CD4-positive, alpha-beta T cell treated with Interleukin-6 at 100 ng/mL for 8 hours (primary cell): ENCODE data around the gene TCP11L1.
"Not testable (repeated sequence)": the region's sequence is repeated elsewhere in the genome, so short reads cannot be mapped to it uniquely, and the experiment has no call there.

Source experiments
- DNase-seq: peaks from one replicate; pipeline ENCODE4 v3.0.0-alpha.2; 2020; ENCODE audit warnings: mixed read lengths, low spot score

Gene TCP11L1

DNA sequence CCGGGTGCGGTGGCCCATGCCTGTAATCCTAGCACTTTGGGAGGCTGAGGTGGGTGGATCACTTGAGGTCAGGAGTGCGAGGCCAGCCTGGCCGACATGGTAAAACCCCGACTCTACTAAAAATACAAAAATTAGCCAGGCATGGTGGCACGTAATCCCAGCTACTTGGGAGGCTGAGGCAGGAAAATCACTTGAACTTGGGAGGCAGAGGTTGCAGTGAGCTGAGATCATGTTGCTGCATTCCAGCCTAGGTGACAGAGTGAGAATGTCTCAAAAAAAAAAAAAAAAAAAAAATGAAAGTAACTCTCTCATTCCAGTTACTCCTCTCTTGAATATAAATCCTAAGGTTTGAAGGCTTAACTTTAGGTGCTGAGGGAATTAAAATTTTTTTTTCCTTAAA lies 10.2 kb upstream of the TCP11L1 start:
- not testable (repeated sequence) for DNase-seq

DNA sequence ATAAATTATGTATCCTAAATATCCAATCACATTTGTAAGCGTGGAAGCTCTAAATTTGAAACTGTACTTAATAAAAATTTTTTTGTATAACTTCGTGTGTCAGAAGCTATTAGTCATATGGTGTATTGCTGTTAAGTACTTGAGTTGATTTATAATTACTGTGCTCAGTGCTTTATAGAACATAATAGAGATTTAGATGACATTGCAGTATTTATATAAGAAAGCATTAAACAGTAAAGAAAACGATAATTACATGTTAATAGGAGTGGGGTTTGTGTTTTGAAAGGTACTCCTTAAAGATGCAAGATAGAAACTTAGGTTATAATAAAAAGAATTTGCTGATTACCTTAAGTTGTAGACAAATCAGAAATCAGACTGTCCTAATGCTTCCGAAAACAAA lies 5.9 kb upstream of the TCP11L1 start:
- DNase-seq = no peak

DNA sequence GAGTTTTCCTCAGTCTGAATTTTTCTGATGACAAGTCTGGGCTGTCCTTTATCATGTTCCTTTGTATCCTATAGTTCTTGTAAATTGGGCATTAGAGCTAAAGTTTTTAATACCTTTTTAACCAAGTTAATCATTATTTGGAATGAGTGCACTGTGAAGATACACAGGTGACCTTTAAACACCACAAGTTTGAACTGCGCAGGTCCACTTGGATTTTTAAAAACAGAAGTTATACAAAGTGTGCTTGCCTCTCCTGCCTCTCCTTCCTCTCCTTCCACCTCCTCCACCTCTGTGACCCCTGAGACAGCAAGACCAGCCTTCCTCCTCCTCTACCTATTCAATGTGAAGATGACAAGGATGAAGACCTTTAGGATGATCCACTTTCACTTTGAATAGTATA lies 4.4 kb upstream of the TCP11L1 start:
- DNase-seq = no peak

DNA sequence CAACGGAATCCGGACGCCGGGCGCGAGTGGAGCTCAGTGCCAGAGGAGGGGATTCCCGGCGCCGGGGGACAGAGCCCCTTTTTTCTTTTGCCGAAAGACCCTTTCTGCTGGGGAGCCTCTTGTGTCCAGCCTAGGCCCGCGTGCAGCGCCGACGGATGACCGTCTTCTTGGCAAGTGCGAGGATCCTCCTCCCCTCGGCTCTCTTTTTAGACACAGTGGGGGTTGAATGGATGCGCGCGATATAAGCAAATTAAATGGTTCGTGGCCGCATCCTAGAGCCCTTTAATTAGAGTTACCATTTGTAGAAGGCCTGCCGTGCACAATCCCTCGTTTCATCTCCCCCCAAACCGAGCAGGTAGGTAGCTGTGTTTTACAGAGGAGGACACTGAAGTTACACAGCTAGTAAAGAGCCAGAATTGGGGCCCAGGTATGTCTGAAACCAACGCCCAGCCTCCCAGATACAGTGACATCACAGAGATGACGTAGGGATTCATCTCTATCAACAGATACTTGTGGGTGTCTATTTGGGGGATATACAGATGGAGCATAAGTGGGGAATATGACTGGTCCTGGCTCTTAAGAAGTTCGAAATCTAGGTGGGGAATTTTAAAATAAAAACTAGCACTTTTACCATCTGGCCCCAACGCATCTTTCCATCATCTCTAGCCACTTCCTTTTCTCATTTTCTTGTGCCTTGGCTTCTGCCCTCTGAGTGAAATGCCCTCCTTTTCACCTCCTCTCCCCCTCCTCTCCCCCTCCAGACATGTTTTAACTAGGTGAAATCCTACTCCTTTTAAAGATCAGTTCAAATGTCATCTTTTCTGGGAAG lies 875 bp downstream of the TCP11L1 start:
- peak; percentile 9 for DNase-seq

DNA sequence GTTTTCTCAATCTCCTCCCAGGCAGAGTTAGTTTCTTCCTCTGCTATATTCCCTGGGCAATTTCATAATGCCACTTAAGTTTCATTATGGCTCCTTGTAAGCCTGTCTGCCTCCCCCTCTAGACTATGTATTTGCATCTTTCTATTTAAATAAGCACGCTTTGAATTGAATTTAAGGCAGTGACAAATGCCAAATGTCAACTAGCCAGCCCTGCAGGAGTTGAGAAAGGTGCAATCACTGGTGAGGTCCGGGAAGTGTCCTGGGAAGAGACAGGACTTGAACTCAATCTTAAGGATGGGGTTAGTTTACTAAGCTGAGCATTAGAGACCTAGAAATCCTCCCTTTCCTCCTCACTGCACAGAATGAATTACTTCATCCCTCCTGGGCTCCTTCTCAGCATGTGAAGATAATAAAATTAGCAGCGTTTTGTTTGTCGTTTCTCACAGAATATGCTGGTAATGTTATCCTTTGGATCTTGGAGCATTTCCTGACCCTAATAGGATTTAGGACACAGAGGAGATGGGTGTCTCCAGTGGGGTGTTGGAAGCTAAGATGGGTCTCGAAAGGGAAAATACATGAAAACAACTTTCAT lies 1.6 kb downstream of the TCP11L1 start:
- no peak for DNase-seq

DNA sequence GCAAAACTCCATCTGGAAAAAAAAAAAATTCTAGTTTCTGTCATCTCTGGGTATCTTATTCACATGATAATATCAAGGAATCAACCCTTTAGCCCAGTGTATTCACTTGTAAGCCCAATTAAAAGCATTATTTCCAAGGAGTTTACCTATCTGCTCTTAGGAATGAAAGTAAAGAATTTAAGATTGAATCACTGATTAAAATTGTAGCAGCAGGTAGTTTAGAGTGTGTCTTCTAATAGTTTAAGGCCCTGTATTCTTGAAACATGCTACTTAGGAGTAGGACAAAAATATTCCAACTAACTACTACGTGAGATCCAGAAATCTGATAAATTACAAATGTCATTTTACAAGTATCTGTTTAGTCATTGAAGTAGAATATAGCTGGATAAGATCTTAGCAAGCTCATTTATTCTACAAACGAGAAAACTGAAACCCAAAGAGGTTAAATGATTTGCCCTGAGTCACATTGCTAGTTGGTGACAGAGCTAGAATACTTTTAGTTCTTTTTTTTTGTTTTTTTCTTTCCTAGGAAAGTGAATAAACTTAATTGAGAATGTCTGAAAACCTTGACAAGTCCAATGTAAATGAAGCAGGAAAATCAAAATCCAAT lies 4.0 kb downstream of the TCP11L1 start:
- DNase-seq = no peak

DNA sequence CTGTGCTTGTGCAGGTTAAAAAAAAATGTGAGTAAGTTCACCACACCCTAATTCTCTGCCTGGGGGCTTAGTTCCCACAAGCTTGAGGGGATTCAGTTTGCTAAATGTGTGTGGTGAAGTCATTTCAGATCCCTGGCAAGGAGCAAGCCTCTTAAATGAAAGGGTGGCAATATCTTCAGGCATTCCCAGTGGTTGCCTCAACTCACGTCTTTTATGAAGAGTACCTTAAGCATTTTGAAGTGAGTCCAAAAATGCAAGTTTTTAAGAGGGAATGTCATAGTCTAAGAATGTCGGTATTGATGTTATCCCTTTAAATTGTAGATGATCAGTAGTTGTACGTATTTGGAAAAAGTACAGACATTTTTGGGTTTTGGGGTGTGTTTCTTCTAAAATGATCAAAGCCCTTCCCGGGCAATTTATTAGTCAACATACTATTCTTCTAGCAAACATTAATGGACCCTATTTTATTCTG lies 4.9 kb downstream of the TCP11L1 start:
- DNase-seq = no peak

DNA sequence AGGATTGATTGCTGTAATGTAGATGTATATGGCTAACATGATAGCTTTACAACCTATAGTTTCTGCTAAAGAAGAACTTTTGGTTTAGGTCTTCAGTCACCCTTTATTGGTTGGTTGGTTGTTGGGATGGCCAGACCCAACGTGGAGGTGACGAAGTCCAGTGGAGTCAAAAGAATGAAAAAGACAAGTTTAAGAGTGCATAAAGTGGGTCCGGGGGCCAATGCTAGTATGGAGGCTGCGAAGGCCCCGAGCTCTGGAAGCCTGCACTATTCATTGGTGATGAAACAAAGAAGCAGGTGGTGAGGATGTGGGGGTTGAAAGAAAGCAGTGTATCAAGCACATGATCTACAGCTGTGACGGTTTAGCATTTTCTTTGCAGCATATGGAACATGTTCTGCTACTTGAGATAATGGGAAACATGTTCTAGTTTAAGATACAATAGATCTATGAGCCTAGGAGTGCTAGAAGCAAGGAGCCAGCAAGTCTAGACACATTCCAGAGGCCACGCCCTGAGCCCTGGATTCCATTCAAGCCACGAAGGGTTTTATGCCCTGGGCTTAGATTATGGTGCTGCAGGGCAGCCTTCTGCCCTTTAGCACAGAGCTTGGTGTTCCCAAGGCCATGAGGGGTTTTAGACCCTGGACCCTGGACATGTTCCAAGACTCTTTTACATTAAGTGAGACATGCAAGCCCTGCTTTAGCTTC lies 6.3 kb downstream of the TCP11L1 start:
- no peak for DNase-seq

DNA sequence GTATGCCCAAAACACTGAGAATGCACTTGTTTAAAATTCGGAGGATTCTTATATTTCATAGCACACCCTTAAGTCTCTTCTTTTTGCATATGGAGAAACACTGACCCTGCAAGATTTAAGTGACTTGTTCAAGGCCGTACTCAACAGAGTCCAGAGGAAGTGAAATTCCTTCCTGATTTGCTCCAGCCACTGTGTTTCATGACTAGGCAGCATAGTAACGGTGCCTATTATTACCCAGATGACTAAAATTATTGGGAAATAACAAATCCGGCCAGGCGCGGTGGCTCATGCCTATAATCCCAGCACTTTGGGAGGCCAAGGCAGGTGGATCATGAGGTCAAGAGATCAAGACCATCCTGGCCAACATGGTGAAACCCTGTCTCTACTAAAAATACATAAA lies 9.3 kb downstream of the TCP11L1 start:
- DNase-seq = not testable (repeated sequence)

DNA sequence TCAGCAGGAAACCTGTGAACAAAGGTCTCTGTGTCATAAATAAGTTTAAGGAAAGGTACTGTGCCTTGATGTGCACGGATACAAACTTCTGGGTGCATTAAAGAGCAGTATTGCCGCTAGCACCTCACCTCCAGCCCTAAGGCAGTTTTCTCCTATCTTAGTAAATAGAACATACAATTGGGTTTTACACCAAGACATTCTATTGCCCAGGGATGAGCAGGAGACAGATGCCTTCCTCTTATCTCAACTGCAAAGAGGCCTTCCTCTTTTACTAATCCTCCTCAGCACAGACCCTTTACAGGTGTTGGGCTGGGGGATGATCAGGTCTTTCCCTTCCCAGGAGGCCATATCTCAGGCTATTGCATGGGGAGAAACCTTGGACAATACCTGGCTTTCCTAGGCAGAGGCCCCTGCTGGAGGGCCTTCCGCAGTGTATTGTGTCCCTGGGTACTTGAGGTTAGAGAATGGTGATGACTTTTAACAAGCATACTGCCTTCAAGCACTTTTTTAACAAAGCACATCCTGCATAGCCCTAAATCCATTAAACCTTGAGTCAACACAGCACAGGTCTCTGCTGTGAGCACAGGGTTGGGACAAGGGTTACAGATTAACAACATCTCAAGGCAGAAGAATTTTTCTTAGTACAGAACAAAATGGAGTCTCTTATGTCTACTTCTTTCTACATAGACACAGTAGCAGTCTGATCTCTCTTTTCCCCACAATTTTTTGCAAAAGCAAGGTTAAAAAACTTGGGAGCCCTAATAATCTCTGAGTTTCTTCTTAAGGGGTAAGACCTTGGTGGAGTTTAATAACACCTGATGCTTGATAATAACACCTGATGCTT lies 10.4 kb downstream of the TCP11L1 start:
- DNase-seq = not testable (repeated sequence)

DNA sequence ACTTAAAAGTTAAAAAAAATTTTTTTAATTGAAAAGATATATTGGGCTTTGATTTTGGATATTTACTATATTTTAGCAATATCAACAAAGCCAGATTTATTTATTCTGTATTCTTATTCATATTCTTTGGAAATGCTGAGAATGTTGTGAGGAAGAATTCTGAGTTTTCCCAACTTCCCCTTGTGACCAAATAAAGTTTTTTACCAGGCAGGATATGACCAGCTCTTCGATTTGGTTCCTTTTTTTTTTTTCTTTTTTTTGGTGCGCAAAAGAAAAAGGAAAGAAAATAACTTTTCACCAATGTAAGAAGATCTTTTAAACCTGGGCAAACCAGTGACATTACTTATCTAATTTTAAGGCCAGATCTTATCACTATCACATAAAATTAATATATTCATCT lies 12.9 kb downstream of the TCP11L1 start:
- no peak for DNase-seq

DNA sequence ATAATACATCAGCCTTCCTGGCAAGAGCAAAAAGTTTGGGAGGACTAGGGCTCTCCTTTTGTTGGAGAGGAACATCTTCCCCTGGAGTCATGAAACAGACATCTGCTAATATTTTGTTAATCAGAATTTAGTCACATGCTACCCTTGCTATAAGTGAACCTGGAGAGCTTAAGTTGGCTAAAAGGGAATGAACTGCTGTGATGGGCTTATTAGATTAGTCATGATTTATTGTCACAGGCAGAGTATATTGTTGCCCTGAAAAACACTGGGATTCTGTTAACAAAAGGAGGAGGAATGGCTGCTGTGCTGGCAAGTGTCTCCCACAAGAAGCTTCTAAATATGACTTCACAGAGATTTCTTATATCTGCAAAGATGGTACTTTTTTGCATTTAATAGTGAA lies 16.0 kb downstream of the TCP11L1 start:
- no peak for DNase-seq

DNA sequence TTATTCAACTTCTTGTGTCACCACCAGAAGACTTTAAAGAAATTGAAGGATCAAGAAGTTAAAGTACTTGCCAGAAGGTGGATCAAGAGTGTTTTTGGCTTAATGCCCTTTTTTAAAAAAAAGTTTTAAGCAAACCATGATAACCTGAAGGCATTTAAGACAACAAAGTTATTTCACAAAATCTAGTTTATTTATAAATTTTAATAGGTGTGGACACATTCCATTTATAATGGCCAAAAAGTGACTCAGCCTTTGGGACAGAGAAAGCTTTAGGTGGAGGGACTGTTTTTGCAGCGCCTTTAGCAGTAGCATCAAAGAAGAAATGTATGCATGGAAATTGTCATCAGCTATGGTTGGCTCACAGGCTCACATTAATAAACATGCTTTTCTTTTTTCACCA lies 17.9 kb downstream of the TCP11L1 start:
- no peak for DNase-seq

DNA sequence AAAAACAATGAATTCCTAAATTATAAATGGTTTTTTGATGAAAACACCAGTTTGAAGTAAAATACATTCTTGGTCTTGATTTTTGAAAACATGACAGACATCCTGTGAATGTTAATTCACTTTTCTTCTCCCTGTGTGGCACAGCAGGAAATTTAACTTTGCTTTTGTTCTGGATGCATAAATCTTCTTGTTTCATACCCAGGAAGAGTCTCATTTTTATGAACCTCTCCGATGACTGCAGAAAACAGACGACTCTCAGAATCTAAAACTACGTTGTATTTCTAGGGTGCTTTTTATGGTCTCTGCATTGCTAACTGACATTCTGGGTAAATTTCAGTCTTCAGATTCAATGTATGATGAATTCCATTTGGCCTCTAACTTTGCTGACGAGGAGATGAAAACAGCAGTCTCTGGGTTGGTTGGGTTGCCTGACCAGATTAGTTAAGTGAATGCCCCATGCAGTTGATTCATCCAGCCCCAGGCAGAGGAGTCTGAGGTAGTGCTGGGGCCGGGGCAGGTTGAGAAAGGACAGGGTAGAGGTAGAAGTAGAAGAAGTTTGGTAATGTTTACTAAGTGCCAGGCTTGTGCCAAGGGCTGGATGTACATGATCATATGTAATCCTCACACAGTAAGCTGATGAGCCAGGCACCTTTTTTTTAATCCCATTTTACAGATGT lies 20.1 kb downstream of the TCP11L1 start:
- DNase-seq = no peak

DNA sequence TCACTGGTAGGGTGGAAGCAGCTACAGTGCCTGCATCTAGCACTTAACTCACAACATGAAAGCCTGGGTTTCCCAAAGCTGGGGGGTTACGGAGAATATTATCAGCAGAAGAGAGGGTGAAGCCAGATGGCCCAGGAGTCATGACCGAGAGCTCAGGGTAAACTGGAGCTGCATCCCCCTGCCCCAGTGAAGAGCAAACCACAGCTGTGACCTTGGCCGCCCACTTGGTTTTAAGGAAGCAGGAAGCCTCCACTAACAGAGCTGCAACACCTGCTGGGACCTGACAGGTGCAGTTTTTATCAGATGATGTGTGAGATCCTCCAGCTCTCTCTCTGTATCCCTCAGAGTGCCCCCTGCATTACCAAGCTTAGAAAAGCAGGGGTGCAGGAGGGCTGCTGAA lies 20.9 kb downstream of the TCP11L1 start:
- DNase-seq = no peak

DNA sequence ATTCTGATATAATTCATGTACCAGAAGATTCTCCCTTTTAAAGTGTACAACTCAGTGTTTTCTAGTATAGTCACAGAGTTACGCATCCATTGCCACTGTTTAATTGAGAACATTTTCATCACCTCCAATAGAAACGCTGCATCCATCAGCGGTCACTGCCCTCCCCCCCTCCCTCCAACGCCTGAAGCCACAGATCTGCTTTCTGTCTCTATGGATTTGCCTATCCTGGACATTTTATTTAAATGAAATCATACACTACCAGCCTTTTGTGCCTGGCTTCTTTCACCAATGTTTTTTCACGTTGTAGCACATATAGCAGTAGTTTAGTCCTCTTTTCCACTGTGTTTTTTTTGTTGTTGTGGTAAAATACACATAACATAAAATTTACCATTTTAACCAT lies 22.8 kb downstream of the TCP11L1 start:
- DNase-seq = no peak

DNA sequence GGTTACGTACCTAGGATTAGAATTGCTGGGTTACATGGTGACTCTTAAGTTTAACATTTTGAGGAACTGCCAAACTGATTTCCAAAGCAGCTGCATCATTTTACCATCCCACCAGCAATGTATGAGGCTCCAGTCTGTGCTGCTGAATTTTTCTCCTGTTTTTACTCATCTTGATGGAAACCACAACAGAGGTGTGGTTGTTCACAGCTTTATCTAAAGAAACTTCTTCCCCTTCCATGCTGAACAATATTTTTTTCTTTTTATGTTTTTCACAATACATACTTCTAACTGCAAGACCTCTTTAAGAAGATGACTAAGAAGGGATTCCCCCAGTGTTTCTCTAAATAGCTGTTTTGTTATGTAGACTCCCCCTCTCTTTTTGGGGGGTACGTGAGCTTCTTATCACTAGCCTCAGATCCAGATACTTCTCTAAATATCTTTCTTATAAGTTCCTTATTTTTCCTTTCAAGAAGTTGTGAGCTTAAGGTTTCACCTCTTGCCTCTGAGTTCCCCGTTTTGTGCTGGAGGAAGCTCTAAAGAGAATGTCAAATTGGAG lies 24.0 kb downstream of the TCP11L1 start:
- no peak for DNase-seq

DNA sequence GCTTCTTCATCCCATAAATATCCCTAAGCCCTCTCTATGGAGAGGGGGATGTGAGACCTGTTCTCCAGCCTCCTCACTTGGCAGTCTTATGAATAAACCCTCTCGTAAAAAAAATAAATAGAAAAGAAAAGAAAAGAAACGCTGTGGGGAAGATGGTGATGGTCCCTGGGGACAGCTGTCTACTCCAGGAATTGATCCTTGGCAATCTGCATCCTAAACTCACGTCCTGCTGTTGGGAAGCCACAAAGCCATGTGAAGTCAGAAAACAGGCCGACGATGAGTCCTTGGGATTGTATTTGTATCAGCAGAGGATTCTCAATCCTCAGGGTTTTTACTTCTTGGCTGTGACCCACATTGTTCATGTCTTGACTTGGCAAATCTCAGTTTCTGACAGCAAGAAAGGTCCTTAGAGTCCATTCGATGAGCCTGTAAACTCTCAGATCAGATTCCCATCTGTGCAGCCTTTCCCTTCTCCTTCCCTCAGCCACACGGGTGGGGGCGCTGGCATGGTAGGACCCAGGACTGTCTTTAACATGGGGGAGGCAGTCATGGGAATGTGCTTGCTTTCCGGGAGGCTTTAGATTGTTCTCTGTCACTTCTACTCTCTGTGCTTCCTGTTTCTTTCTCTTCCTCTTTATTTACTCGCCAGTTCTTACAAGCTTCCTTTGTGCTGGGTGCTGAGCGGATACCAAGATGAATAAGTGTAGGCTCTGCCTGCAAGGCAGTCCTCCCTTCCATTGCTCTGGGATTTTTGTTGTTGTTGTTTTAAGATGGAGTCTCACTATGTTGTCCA lies 24.9 kb downstream of the TCP11L1 start:
- no peak for DNase-seq

DNA sequence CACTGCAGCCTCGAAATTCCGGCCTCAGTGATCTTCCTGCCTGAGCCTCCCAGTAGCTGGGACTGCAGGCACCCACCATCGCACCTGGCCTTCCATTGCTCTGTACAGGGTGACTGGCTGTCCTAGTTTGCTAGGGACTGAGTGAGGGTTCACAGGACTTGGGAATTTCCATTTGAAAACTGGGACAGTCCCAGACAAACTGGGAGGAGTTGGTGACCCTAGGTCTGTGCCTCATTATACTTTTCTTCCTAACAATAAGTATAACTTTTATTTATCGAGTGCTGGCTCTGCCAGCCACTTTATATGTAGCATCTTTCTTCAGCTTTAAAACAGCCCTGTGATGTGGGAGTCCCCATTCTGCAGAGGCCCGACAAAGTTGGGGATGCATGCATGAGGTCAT lies 25.5 kb downstream of the TCP11L1 start:
- no peak for DNase-seq
